Stomach smooth muscle (tissue), 2 donors: ENCODE data around the gene ALG2.

Experiments
- H3K27ac ChIP-seq: one replicate; pipeline ENCODE4 v1.7.0; 2013; ENCODE audit warnings: mild to moderate bottlenecking, low read length, inconsistent platforms
- H3K27me3 ChIP-seq, 2 donors: one replicate each; pipeline ENCODE4 v1.7.0; 2013; ENCODE audit warnings: low read length in 2 of 2; ENCODE audit not compliant: insufficient read depth in 2 of 2, control insufficient read depth in 1 of 2
- H3K36me3 ChIP-seq, 2 donors: one replicate each; pipeline ENCODE4 v1.7.0; 2013; ENCODE audit warnings: low read length in 2 of 2; ENCODE audit not compliant: control insufficient read depth in 2 of 2, insufficient read depth in 2 of 2
- H3K4me1 ChIP-seq: one replicate; pipeline ENCODE4 v1.7.0; 2013; ENCODE audit warnings: low read length; ENCODE audit not compliant: control insufficient read depth, insufficient read depth
- H3K4me3 ChIP-seq, 2 donors: one replicate each; pipeline ENCODE4 v1.7.0; 2013; ENCODE audit warnings: low read length in 2 of 2
- H3K9ac ChIP-seq, 2 donors: one replicate each; pipeline ENCODE4 v1.7.0; 2013; ENCODE audit warnings: low read length in 2 of 2, mild to moderate bottlenecking in 1 of 2
- H3K9me3 ChIP-seq, 2 donors: one replicate each; pipeline ENCODE4 v1.7.0; 2013; ENCODE audit warnings: low read length in 2 of 2; ENCODE audit not compliant: control insufficient read depth in 2 of 2
- donor health status: healthy.
- donor health status: Pancreatic carcinoma.

The ALG2 gene

GRCh38 chr9:99172124-99173091 lies 49.3 kb downstream of the ALG2 start:
- Histone ChIP-seq H3K36me3 (no peaks in the 10 kb centered on the region), H3K9ac (no peak overlapping the region), H3K4me3 (no peak overlapping the region), H3K4me1 (no peaks in the 10 kb centered on the region), H3K27ac (no peak overlapping the region), H3K27me3 (peaks cover 0 to 16% of the 10 kb centered on the region in 2 donors), H3K9me3 (no peaks in the 10 kb centered on the region)

DNA sequence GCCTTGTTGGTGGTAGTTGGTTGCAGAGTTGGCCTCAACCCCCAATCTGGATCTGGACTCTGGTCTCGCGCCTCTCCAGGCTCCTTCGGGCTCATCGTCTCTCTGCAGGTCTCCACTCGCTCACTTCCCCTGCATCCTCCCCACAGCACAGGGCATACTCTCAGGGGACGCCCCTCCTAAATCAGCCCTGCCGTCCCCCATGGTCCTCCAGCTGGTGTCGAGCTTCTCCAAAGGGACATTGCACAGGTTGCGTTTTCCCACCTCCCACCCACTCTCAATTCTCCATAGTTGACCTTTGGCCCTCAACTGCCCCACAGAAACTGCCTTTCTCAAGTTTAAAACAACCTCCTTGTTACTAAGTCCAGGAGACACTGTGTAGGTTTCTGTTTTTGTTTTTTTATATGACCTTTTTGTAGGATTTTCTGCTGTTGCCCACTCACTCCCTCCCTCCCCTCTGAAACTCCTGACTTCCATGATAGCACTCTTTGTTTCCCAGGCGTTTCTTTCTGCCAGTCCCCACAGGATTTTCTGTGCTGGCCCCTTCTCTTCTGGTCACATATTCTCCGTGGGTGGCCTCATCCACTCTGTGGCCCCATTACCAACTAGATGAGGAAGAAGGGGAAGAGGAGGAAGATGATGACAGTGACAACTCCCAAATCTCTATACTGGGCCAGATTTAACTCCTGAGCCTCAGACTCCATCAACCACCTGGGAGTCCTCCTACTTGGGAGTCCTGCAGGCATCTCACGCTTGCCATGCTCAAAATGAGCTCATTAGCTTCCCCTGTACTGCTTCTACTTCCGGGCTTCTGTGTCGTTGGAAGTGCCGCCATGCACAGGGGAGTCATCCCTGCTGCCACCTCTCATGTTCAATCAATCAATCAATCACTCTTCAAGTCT lies 50.3 kb downstream of the ALG2 start:
- no peak overlapping the region for H3K27ac ChIP-seq
- H3K27me3 ChIP-seq, result peaks cover 0 to 16% of the 10 kb centered on the region in 2 donors
- no peaks in the 10 kb centered on the region for H3K4me1 ChIP-seq
- no peak overlapping the region for H3K9ac ChIP-seq
- no peak overlapping the region for H3K4me3 ChIP-seq
- H3K9me3 ChIP-seq, result no peaks in the 10 kb centered on the region
- H3K36me3 ChIP-seq, result no peaks in the 10 kb centered on the region

GRCh38 chr9:99169982-99170761 lies 51.6 kb downstream of the ALG2 start:
- peaks cover 0 to 16% of the 10 kb centered on the region in 2 donors for H3K27me3 ChIP-seq
- no peaks in the 10 kb centered on the region for H3K36me3 ChIP-seq
- H3K9ac ChIP-seq, result no peak overlapping the region
- H3K9me3 ChIP-seq, result no peaks in the 10 kb centered on the region
- H3K4me3 ChIP-seq, result no peak overlapping the region
- H3K27ac ChIP-seq, result no peak overlapping the region
- no peaks in the 10 kb centered on the region for H3K4me1 ChIP-seq

- H3K4me1 ChIP-seq, result no peaks in the 10 kb centered on the region
- H3K36me3 ChIP-seq, result no peaks in the 10 kb centered on the region
- no peak overlapping the region for H3K9ac ChIP-seq
- no peak overlapping the region for H3K27ac ChIP-seq
- H3K27me3 ChIP-seq, result peaks cover 0 to 16% of the 10 kb centered on the region in 2 donors
- no peaks in the 10 kb centered on the region for H3K9me3 ChIP-seq
- no peak overlapping the region for H3K4me3 ChIP-seq
These were observed 52.7 kb downstream of the ALG2 start for GRCh38 chr9:99169086-99169485.

- peaks cover 0 to 16% of the 10 kb centered on the region in 2 donors for H3K27me3 ChIP-seq
- no peaks in the 10 kb centered on the region for H3K4me1 ChIP-seq
- H3K9me3 ChIP-seq, result no peaks in the 10 kb centered on the region
- H3K36me3 ChIP-seq, result no peaks in the 10 kb centered on the region
- no peak overlapping the region for H3K9ac ChIP-seq
- H3K4me3 ChIP-seq, result no peak overlapping the region
- no peak overlapping the region for H3K27ac ChIP-seq
These were observed 54.0 kb downstream of the ALG2 start for GRCh38 chr9:99167694-99168093.

GRCh38 chr9:99167119-99167518 lies 54.6 kb downstream of the ALG2 start:
- Histone ChIP-seq H3K4me1 (no peaks in the 10 kb centered on the region), H3K4me3 (no peak overlapping the region), H3K36me3 (no peaks in the 10 kb centered on the region), H3K27me3 (peaks cover 0 to 13% of the 10 kb centered on the region in 2 donors), H3K9ac (no peak overlapping the region), H3K9me3 (no peaks in the 10 kb centered on the region), H3K27ac (no peak overlapping the region)
